Osteoblast (primary cell): ENCODE results near the gene NUDT1. TPM values are rescaled to one million over a fixed set of nuclear protein-coding genes. Genes with fewer than 3 reads are reported as not detected.

Experiments used
- DNase-seq: peaks from one replicate; pipeline ENCODE4 v3.0.0; 2011; ENCODE audit warnings: low spot score, mixed read lengths; ENCODE audit not compliant: insufficient read length; ENCODE audit errors: missing footprints
- H2AFZ ChIP-seq: 2 replicates; pipeline ENCODE4 v1.6.0; 2011; ENCODE audit warnings: mild to moderate bottlenecking, low read length
- H3K27ac ChIP-seq: 2 replicates; pipeline ENCODE4 v1.5.1; 2011; ENCODE audit warnings: mild to moderate bottlenecking, low read depth, low read length, moderate library complexity
- H3K27me3 ChIP-seq: 2 replicates; pipeline ENCODE4 v1.6.0; 2012; ENCODE audit warnings: mild to moderate bottlenecking, control low read depth, inconsistent platforms, low read length, moderate library complexity; ENCODE audit not compliant: insufficient read depth
- H3K36me3 ChIP-seq: 2 replicates; pipeline ENCODE4 v1.5.1; 2011; ENCODE audit warnings: mild to moderate bottlenecking, low read length, control low read depth, moderate library complexity; ENCODE audit not compliant: insufficient read depth
- H3K4me1 ChIP-seq: 2 replicates; pipeline ENCODE4 v1.5.1; 2011; ENCODE audit warnings: mild to moderate bottlenecking, low read length, control low read depth, moderate library complexity; ENCODE audit not compliant: insufficient read depth
- H3K4me2 ChIP-seq: 2 replicates; pipeline ENCODE4 v1.6.0; 2011; ENCODE audit warnings: mild to moderate bottlenecking, low read length; ENCODE audit not compliant: insufficient read depth
- H3K4me3 ChIP-seq: fragments of 200-600 bp; sonication (generic); 3 replicates; pipeline ENCODE4 v1.5.1; 2012; ENCODE audit warnings: mild to moderate bottlenecking, low read length, inconsistent platforms; ENCODE audit not compliant: insufficient read depth
- H3K79me2 ChIP-seq: 2 replicates; pipeline ENCODE4 v1.6.0; 2012; ENCODE audit warnings: mild to moderate bottlenecking, low read length, control low read depth, inconsistent platforms; ENCODE audit not compliant: insufficient read depth
- H3K9me3 ChIP-seq: 2 replicates; pipeline ENCODE4 v1.5.1; 2011; ENCODE audit warnings: low read depth, low read length, control low read depth
- H4K20me1 ChIP-seq: 2 replicates; pipeline ENCODE4 v1.6.0; 2012; ENCODE audit warnings: mild to moderate bottlenecking, low read length, control low read depth; ENCODE audit not compliant: insufficient read depth
- total RNA-seq: library from RNA; depleted of rRNA; stranded (reverse); fragments of >200 nt; gene quantifications from 2 replicates; pipeline ENCODE4 v1.2.3, GENCODE V29; 2012
- TF ChIP-seq, protein P1 (sequence below): IDR thresholded peaks from 2 replicates; pipeline ENCODE4 v1.5.1; 2011; ENCODE audit warnings: mild to moderate bottlenecking, low read depth, low read length, moderate library complexity; ENCODE audit errors: extremely low read depth

The NUDT1 gene
- total RNA-seq, 1 donor = 18.5 TPM

GRCh38 chr7:2202901-2203765, 38.9 kb upstream of the NUDT1 start:
- no peak overlapping the region for H3K4me3 ChIP-seq
- no peaks in the 10 kb centered on the region for H4K20me1 ChIP-seq
- H3K36me3 ChIP-seq = peaks cover 16% of the 10 kb centered on the region
- H2AFZ ChIP-seq = no peak overlapping the region
- no peaks in the 10 kb centered on the region for H3K79me2 ChIP-seq
- no peaks in the 10 kb centered on the region for H3K27me3 ChIP-seq
- no peak overlapping the region for H3K27ac ChIP-seq
- H3K9me3 ChIP-seq = no peaks in the 10 kb centered on the region
- no peaks in the 10 kb centered on the region for H3K4me1 ChIP-seq
- DNase-seq = peak; percentile 76
- H3K4me2 ChIP-seq = no peak overlapping the region
- TF ChIP-seq, protein P1, sequence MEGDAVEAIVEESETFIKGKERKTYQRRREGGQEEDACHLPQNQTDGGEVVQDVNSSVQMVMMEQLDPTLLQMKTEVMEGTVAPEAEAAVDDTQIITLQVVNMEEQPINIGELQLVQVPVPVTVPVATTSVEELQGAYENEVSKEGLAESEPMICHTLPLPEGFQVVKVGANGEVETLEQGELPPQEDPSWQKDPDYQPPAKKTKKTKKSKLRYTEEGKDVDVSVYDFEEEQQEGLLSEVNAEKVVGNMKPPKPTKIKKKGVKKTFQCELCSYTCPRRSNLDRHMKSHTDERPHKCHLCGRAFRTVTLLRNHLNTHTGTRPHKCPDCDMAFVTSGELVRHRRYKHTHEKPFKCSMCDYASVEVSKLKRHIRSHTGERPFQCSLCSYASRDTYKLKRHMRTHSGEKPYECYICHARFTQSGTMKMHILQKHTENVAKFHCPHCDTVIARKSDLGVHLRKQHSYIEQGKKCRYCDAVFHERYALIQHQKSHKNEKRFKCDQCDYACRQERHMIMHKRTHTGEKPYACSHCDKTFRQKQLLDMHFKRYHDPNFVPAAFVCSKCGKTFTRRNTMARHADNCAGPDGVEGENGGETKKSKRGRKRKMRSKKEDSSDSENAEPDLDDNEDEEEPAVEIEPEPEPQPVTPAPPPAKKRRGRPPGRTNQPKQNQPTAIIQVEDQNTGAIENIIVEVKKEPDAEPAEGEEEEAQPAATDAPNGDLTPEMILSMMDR = no peak

DNA sequence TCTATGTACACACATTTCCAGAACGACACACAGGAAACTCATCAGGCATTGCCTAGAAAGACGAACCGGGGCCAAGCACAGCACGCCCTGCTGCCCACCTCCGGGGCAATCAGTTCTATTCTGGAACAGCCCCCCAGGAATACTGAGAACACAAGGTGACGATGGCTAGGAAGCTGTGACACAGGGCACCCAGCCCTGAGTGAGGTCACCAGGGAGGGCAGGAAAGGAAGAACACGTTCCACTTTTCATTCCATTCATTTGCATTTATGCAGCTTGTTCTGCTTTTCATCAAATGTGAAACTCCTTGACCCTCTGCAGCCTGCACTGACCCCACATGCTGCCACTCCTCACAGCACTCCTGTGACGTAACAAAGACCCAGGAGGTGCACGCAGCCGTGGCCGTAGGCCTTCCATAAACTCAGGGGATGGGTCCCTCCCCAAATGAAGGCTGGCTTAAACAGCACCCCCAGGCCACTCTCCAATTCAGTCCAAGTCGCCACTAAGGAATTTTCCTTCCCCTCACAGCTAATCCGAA, 38.2 kb upstream of the NUDT1 start:
- Histone ChIP-seq H3K4me3 (no peak overlapping the region), H3K79me2 (peaks cover 1% of the 10 kb centered on the region), H2AFZ (no peak overlapping the region), H4K20me1 (peaks cover 3% of the 10 kb centered on the region), H3K4me2 (no peak overlapping the region), H3K27ac (no peak overlapping the region), H3K4me1 (no peaks in the 10 kb centered on the region), H3K9me3 (no peaks in the 10 kb centered on the region), H3K27me3 (no peaks in the 10 kb centered on the region), H3K36me3 (peaks cover 22% of the 10 kb centered on the region)
- peak; percentile 53 for DNase-seq
- TF ChIP-seq, protein P1 = no peak

- DNase-seq = no peak
- H3K9me3 ChIP-seq = no peaks in the 10 kb centered on the region
- no peak overlapping the region for H2AFZ ChIP-seq
- H3K4me1 ChIP-seq = no peaks in the 10 kb centered on the region
- no peak overlapping the region for H3K4me2 ChIP-seq
- no peaks in the 10 kb centered on the region for H3K27me3 ChIP-seq
- peaks cover 3% of the 10 kb centered on the region for H3K79me2 ChIP-seq
- no peak overlapping the region for H3K27ac ChIP-seq
- TF ChIP-seq, protein P1 = no peak
- peaks cover 9% of the 10 kb centered on the region for H4K20me1 ChIP-seq
- peaks cover 16% of the 10 kb centered on the region for H3K36me3 ChIP-seq
- no peak overlapping the region for H3K4me3 ChIP-seq
Observed at GRCh38 chr7:2204446-2204845, 37.6 kb upstream of the NUDT1 start.

DNA sequence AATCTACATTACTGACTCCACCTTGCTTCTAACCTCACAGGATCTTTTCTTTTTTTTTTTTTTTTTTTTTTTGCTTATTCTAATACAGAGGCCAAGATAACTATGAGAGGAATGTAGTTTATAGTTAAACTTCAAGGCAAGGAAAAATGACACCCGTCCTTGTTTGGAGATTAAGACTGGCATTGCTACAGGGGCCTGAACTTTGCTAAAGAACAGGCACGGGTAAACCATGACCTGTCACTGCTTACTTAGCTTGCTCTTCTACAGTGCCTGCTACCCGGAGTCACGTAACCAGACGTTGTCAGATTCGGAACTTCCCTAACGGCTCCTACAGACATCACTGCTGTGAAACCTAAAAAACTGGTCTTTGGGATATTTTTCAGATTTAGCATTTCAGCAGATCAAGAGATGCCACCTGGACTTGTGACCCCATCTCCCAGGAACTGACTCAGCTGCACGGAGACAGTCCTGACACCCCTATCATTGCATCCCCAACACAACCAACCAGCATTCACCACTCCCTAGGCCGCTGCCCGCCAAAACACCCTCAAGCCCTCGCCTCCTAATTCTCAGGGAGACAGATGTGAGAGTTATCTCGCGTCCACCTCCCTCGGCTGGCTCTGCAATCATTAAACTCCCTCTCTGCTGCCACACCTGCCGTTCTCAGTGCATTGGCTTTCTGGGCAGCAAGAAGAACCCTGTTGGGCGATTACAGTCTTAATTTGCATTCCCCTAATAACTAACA, 36.8 kb upstream of the NUDT1 start:
- Histone ChIP-seq H3K27me3 (no peaks in the 10 kb centered on the region), H4K20me1 (peaks cover 10% of the 10 kb centered on the region), H3K79me2 (peaks cover 3% of the 10 kb centered on the region), H3K9me3 (no peaks in the 10 kb centered on the region), H3K4me3 (no peak overlapping the region), H3K4me2 (no peak overlapping the region), H3K4me1 (no peaks in the 10 kb centered on the region), H3K36me3 (peaks cover 16% of the 10 kb centered on the region), H3K27ac (no peak overlapping the region), H2AFZ (no peak overlapping the region)
- peak; percentile 37 for DNase-seq
- TF ChIP-seq, protein P1 = no peak
